ENCODE measurements around the gene ANKRD36C.
"Not testable (repeated sequence)": the region's sequence is repeated elsewhere in the genome, so short reads cannot be mapped to it uniquely, and the experiment has no call there.

DNA sequence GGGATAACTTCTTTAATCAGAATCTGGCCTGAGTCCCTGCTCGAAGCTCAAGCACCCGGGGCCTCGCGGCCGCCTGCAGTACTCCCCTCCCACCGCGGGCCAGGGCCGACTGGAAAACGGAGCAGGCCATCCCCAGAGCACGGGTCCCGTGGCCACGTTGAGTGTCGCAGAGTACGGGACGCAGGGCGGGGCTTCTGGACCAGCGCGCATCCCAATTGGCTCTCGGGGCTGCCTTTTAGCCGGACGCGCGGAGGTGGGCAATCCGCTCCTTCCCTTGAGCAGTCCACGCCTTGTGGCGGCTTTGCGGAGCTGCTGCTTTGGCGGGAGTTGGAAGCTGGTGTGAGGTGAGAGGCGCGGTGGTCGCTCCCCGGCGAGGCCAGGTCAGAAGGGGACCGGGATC lies 202.2 kb downstream of the ANKRD36C start:
- TF ChIP-seq, protein P1, sequence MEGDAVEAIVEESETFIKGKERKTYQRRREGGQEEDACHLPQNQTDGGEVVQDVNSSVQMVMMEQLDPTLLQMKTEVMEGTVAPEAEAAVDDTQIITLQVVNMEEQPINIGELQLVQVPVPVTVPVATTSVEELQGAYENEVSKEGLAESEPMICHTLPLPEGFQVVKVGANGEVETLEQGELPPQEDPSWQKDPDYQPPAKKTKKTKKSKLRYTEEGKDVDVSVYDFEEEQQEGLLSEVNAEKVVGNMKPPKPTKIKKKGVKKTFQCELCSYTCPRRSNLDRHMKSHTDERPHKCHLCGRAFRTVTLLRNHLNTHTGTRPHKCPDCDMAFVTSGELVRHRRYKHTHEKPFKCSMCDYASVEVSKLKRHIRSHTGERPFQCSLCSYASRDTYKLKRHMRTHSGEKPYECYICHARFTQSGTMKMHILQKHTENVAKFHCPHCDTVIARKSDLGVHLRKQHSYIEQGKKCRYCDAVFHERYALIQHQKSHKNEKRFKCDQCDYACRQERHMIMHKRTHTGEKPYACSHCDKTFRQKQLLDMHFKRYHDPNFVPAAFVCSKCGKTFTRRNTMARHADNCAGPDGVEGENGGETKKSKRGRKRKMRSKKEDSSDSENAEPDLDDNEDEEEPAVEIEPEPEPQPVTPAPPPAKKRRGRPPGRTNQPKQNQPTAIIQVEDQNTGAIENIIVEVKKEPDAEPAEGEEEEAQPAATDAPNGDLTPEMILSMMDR (IDR thresholded peaks at IDR 0.05), result not testable (repeated sequence)
- TF ChIP-seq EP300 (IDR thresholded peaks at IDR 0.05), result not testable (repeated sequence)

Measured in suprapubic skin (tissue), 3 donors.